Measurements from ENCODE around the gene FILIP1L.

DNA sequence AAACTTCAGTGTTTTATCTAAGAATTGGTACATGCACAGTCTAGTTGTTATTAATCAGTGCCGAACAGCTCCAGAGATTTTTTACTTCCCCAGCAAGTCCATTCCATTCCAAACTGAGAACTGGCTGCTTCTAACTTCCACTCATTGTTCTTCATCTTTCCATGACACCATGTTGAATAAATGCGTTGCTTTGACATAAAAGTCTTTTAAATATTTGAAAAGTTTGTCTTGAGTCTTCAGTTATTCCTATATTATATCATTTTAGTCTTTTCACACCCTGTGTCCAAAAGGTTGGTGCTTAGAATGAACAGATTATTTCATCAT, 231.2 kb downstream of the FILIP1L start:
- TF ChIP-seq, protein P1, sequence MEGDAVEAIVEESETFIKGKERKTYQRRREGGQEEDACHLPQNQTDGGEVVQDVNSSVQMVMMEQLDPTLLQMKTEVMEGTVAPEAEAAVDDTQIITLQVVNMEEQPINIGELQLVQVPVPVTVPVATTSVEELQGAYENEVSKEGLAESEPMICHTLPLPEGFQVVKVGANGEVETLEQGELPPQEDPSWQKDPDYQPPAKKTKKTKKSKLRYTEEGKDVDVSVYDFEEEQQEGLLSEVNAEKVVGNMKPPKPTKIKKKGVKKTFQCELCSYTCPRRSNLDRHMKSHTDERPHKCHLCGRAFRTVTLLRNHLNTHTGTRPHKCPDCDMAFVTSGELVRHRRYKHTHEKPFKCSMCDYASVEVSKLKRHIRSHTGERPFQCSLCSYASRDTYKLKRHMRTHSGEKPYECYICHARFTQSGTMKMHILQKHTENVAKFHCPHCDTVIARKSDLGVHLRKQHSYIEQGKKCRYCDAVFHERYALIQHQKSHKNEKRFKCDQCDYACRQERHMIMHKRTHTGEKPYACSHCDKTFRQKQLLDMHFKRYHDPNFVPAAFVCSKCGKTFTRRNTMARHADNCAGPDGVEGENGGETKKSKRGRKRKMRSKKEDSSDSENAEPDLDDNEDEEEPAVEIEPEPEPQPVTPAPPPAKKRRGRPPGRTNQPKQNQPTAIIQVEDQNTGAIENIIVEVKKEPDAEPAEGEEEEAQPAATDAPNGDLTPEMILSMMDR (conservative IDR thresholded peaks at IDR 0.05; ENCODE audit: low read length) = no peak
- no peak for TF ChIP-seq EZH2phosphoT487 (IDR thresholded peaks at IDR 0.05; ENCODE audit: borderline replicate concordance)

All from Loucy (cell line).